OCI-LY1 (cell line): ENCODE results near the gene SYPL1.

Source experiments
- H2AFZ ChIP-seq: fragments of 200-600 bp; sonication (generic), shearing (Covaris generic); 2 replicates; pipeline ENCODE4 v1.6.0; 2014; ENCODE audit warnings: antibody characterized with exemption, mild to moderate bottlenecking, low read length
- H3F3A ChIP-seq: fragments of 200-600 bp; sonication (generic), shearing (Covaris generic); 2 replicates; pipeline ENCODE4 v1.6.0; 2014; ENCODE audit warnings: mild to moderate bottlenecking, antibody characterized with exemption, low read length, moderate library complexity; ENCODE audit not compliant: insufficient read depth
- H3K27ac ChIP-seq: fragments of 200-600 bp; sonication (generic); 2 replicates; pipeline ENCODE4 v1.5.1; 2014; ENCODE audit warnings: low read length, mixed run types, mild to moderate bottlenecking, low read depth; ENCODE audit not compliant: poor library complexity, severe bottlenecking
- H3K27me3 ChIP-seq: fragments of 200-600 bp; sonication (generic); 2 replicates; pipeline ENCODE4 v1.6.0; 2014; ENCODE audit warnings: antibody characterized with exemption, mild to moderate bottlenecking, low read length, moderate library complexity; ENCODE audit not compliant: insufficient read depth
- H3K36me3 ChIP-seq: fragments of 200-600 bp; sonication (generic); 2 replicates; pipeline ENCODE4 v1.6.1; 2014; ENCODE audit warnings: mild to moderate bottlenecking, antibody characterized with exemption, low read length, moderate library complexity, mixed read lengths; ENCODE audit not compliant: insufficient read depth
- H3K4me1 ChIP-seq: fragments of 200-600 bp; sonication (generic); 2 replicates; pipeline ENCODE4 v1.5.1; 2014; ENCODE audit warnings: mild to moderate bottlenecking, low read length, moderate library complexity; ENCODE audit not compliant: insufficient read depth, severe bottlenecking
- H3K4me2 ChIP-seq: fragments of 200-600 bp; sonication (generic), shearing (Covaris generic); 2 replicates; pipeline ENCODE4 v1.6.1; 2014; ENCODE audit warnings: low read length
- H3K4me3 ChIP-seq: fragments of 200-600 bp; sonication (generic); 2 replicates; pipeline ENCODE4 v1.5.1; 2014; ENCODE audit warnings: low read length, low read depth, mild to moderate bottlenecking, mixed read lengths; ENCODE audit not compliant: poor library complexity, severe bottlenecking
- H3K79me2 ChIP-seq: fragments of 200-600 bp; shearing (Covaris generic); 2 replicates; pipeline ENCODE4 v1.6.1; 2016; ENCODE audit warnings: mixed run types, low read length, mixed read lengths; ENCODE audit not compliant: insufficient read depth
- H3K9ac ChIP-seq: fragments of 200-600 bp; sonication (generic), shearing (Covaris generic); 2 replicates; pipeline ENCODE4 v1.6.1; 2014; ENCODE audit warnings: mild to moderate bottlenecking, low read length, mixed read lengths
- H3K9me2 ChIP-seq: fragments of 200-600 bp; sonication (generic), shearing (Covaris generic); 2 replicates; pipeline ENCODE4 v1.6.1; 2014; ENCODE audit warnings: low read depth, mild to moderate bottlenecking, low read length, mixed read lengths
- H3K9me3 ChIP-seq: fragments of 200-600 bp; shearing (Covaris generic); 2 replicates; pipeline ENCODE4 v1.6.1; 2014; ENCODE audit warnings: low read length, mixed read lengths
- H4K20me1 ChIP-seq: fragments of 200-600 bp; sonication (generic), shearing (Covaris generic); 2 replicates; pipeline ENCODE4 v1.6.0; 2016; ENCODE audit warnings: mild to moderate bottlenecking, low read length; ENCODE audit not compliant: insufficient read depth
- EZH2 ChIP-seq: fragments of 200-600 bp; sonication (generic), shearing (Covaris generic); IDR thresholded peaks from 2 replicates; pipeline ENCODE4 v1.8.0; 2017; ENCODE audit warnings: borderline replicate concordance, mixed run types, mild to moderate bottlenecking, antibody characterized with exemption, low read length, moderate library complexity, mixed read lengths
- TF ChIP-seq, protein P1 (sequence below): fragments of 200-600 bp; sonication (generic), shearing (Covaris generic); IDR thresholded peaks from 2 replicates; pipeline ENCODE4 v1.5.1; 2017; ENCODE audit warnings: mild to moderate bottlenecking, antibody characterized with exemption, low read length, moderate library complexity, mixed read lengths

Gene SYPL1

GRCh38 chr7:106142136-106142535 lies 30.0 kb upstream of the SYPL1 start:
- H3K27me3 ChIP-seq: no peaks in the 10 kb centered on the region
- H3K36me3 ChIP-seq: no peaks in the 10 kb centered on the region; the same call in 1 of the 2 replicates
- H3K79me2 ChIP-seq: no peaks in the 10 kb centered on the region
- H3K27ac ChIP-seq: no peak overlapping the region
- H3K4me2 ChIP-seq: no peak overlapping the region
- H3K4me1 ChIP-seq: peaks cover 32% of the 10 kb centered on the region
- TF ChIP-seq, protein P1, sequence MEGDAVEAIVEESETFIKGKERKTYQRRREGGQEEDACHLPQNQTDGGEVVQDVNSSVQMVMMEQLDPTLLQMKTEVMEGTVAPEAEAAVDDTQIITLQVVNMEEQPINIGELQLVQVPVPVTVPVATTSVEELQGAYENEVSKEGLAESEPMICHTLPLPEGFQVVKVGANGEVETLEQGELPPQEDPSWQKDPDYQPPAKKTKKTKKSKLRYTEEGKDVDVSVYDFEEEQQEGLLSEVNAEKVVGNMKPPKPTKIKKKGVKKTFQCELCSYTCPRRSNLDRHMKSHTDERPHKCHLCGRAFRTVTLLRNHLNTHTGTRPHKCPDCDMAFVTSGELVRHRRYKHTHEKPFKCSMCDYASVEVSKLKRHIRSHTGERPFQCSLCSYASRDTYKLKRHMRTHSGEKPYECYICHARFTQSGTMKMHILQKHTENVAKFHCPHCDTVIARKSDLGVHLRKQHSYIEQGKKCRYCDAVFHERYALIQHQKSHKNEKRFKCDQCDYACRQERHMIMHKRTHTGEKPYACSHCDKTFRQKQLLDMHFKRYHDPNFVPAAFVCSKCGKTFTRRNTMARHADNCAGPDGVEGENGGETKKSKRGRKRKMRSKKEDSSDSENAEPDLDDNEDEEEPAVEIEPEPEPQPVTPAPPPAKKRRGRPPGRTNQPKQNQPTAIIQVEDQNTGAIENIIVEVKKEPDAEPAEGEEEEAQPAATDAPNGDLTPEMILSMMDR: no peak
- no peak for TF ChIP-seq EZH2
- no peak overlapping the region for H3K4me3 ChIP-seq
- H3K9me3 ChIP-seq: peaks cover 3% of the 10 kb centered on the region; the same call in 1 of the 2 replicates
- no peak overlapping the region for H3K9ac ChIP-seq
- H2AFZ ChIP-seq: no peak overlapping the region
- H3K9me2 ChIP-seq: no peaks in the 10 kb centered on the region
- H4K20me1 ChIP-seq: no peaks in the 10 kb centered on the region
- H3F3A ChIP-seq: no peaks in the 10 kb centered on the region

DNA sequence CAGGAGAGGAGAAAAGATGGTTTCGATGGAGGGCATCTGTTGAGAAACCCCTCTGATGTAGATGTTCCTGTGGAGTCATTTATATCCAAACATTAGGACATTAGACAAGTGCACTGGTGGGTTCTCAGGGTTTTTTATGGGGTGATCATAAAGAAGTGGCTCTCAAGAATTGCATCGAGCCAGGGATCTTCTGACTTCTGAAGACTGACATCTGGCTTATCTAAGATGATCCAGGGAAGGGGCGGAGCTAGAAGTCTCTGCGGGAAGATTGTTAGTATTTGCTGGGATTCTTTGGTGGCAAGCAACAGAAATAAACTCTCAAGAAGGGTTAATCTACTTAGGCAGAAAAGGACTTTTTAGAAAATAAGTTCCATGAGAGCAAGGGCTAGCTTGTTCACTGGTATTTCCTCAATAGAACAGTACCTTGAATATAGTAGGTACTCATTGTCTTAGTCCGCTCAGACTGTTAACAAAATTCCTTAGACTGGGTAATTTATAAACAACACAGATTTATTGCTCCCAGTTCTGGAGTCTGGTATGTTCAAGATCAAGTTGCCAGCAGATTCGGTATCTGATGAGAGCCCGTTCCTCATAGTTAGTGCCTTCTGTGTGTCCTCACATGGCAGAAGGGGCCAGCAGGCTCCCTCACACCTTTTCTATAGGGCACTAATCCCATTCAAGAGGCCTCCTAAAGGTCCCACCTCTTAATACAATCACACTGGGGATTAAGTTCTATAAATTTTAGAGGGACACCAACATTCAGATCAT lies 28.5 kb upstream of the SYPL1 start:
- H3K4me2 ChIP-seq: peak overlapping the region; percentile 60
- no peak overlapping the region for H2AFZ ChIP-seq
- H3F3A ChIP-seq: no peaks in the 10 kb centered on the region
- peaks cover 32% of the 10 kb centered on the region for H3K4me1 ChIP-seq
- peaks cover 3% of the 10 kb centered on the region; the same call in 1 of the 2 replicates for H3K9me3 ChIP-seq
- no peak for TF ChIP-seq EZH2
- TF ChIP-seq, protein P1: no peak
- no peaks in the 10 kb centered on the region; the same call in 1 of the 2 replicates for H3K36me3 ChIP-seq
- no peaks in the 10 kb centered on the region for H3K9me2 ChIP-seq
- peak overlapping the region; percentile 83 for H3K27ac ChIP-seq
- no peaks in the 10 kb centered on the region for H3K27me3 ChIP-seq
- no peak overlapping the region for H3K9ac ChIP-seq
- H3K4me3 ChIP-seq: no peak overlapping the region
- H3K79me2 ChIP-seq: no peaks in the 10 kb centered on the region
- H4K20me1 ChIP-seq: no peaks in the 10 kb centered on the region

GRCh38 chr7:106139265-106140251 lies 27.4 kb upstream of the SYPL1 start:
- peak overlapping the region; percentile 9; the same call in 1 of the 2 replicates for H2AFZ ChIP-seq

More at GRCh38 chr7:106139265-106140251, 27.4 kb upstream of the SYPL1 start:
- Histone ChIP-seq H3K27me3 (no peaks in the 10 kb centered on the region), H3K79me2 (no peaks in the 10 kb centered on the region), H3K9ac (peak overlapping the region; percentile 54), H3K27ac (peak overlapping the region; percentile 83), H3K4me3 (peak overlapping the region; percentile 32), H3K36me3 (no peaks in the 10 kb centered on the region; the same call in 1 of the 2 replicates), H3K9me3 (peaks cover 3% of the 10 kb centered on the region; the same call in 1 of the 2 replicates), H3K4me1 (peaks cover 32% of the 10 kb centered on the region), H3K9me2 (no peaks in the 10 kb centered on the region), H3K4me2 (peak overlapping the region; percentile 60), H4K20me1 (no peaks in the 10 kb centered on the region), H3F3A (no peaks in the 10 kb centered on the region)
- TF ChIP-seq, protein P1: no peak
- no peak for TF ChIP-seq EZH2
